Neural progenitor cell (in vitro differentiated cells): ENCODE measurements around the gene PEX26. TPM values are rescaled to one million over a fixed set of nuclear protein-coding genes. Genes with fewer than 3 reads are reported as not detected.
"Not testable (repeated sequence)": the region's sequence is repeated elsewhere in the genome, so short reads cannot be mapped to it uniquely, and the experiment has no call there.

Experiments
- DNase-seq: peaks from one replicate; pipeline ENCODE4 v3.0.0-alpha.2; 2016; ENCODE audit warnings: low spot score
- H2AFZ ChIP-seq: fragments of 200-600 bp; sonication (generic); replicated peaks from 2 replicates; pipeline ENCODE4 v1.6.1; 2016; ENCODE audit warnings: antibody characterized with exemption
- H3F3A ChIP-seq: fragments of 200-600 bp; sonication (generic); 2 replicates; pipeline ENCODE4 v1.6.1; 2016; ENCODE audit warnings: antibody characterized with exemption, low read depth
- H3K27ac ChIP-seq: fragments of 200-600 bp; sonication (generic); 2 replicates; pipeline ENCODE4 v1.5.1; 2016; ENCODE audit warnings: mild to moderate bottlenecking
- H3K27me3 ChIP-seq: fragments of 200-600 bp; sonication (generic); 2 replicates; pipeline ENCODE4 v1.6.1; 2016; ENCODE audit warnings: mild to moderate bottlenecking, moderate library complexity
- H3K36me3 ChIP-seq: fragments of 200-600 bp; sonication (generic); 2 replicates; pipeline ENCODE4 v1.5.1; 2016
- H3K4me1 ChIP-seq: fragments of 200-600 bp; sonication (generic); 2 replicates; pipeline ENCODE4 v1.6.1; 2016; ENCODE audit warnings: mixed run types
- H3K4me2 ChIP-seq: fragments of 200-600 bp; sonication (generic); 2 replicates; pipeline ENCODE4 v1.6.1; 2016
- H3K4me3 ChIP-seq: fragments of 200-600 bp; sonication (generic); 2 replicates; pipeline ENCODE4 v1.5.1; 2016
- H3K79me2 ChIP-seq: fragments of 200-600 bp; sonication (generic); 2 replicates; pipeline ENCODE4 v1.6.1; 2016; ENCODE audit warnings: low read depth
- H3K9ac ChIP-seq: fragments of 200-600 bp; sonication (generic); 2 replicates; pipeline ENCODE4 v1.6.1; 2016
- H3K9me3 ChIP-seq: fragments of 200-600 bp; sonication (generic); 2 replicates; pipeline ENCODE4 v1.5.1; 2016; ENCODE audit warnings: low read depth
- H4K20me1 ChIP-seq: fragments of 200-600 bp; sonication (generic); 2 replicates; pipeline ENCODE4 v1.6.1; 2016; ENCODE audit warnings: low read depth
- H3K27ac Mint-ChIP-seq: 3 replicates; pipeline ENCODE4 v1.8.0; 2021; ENCODE audit warnings: mixed read lengths
- H3K27me3 Mint-ChIP-seq: 2 replicates; pipeline ENCODE4 v1.8.0; 2022; ENCODE audit warnings: low read depth, mild to moderate bottlenecking, inconsistent platforms, moderate library complexity, mixed read lengths; ENCODE audit not compliant: insufficient read depth
- H3K36me3 Mint-ChIP-seq: 3 replicates; pipeline ENCODE4 v1.8.0; 2021; ENCODE audit warnings: mixed read lengths
- H3K4me1 Mint-ChIP-seq: 3 replicates; pipeline ENCODE4 v1.8.0; 2021; ENCODE audit warnings: mixed read lengths
- H3K4me3 Mint-ChIP-seq: 3 replicates; pipeline ENCODE4 v1.8.0; 2021; ENCODE audit warnings: mild to moderate bottlenecking, moderate library complexity, mixed read lengths
- H3K9me3 Mint-ChIP-seq: 3 replicates; pipeline ENCODE4 v1.8.0; 2020; ENCODE audit warnings: mixed read lengths
- EZH2 ChIP-seq: fragments of 200-600 bp; sonication (generic); IDR thresholded peaks from 2 replicates; pipeline ENCODE4 v1.6.1; 2017; ENCODE audit warnings: antibody characterized with exemption, mild to moderate bottlenecking, moderate library complexity
- EZH2phosphoT487 ChIP-seq: fragments of 200-600 bp; sonication (generic); IDR thresholded peaks from 2 replicates; pipeline ENCODE4 v1.6.1; 2017; ENCODE audit warnings: antibody characterized with exemption
- total RNA-seq: library from RNA; depleted of rRNA; stranded (reverse); fragments of >200 nt; gene quantifications from 2 replicates; pipeline ENCODE4 v1.2.3, GENCODE V29; 2015; ENCODE audit warnings: low replicate concordance
- TF ChIP-seq, protein P1 (sequence below): fragments of 200-600 bp; sonication (generic); IDR thresholded peaks from 2 replicates; pipeline ENCODE4 v1.5.1; 2017; ENCODE audit warnings: antibody characterized with exemption, mild to moderate bottlenecking

Gene PEX26
- total RNA-seq, 1 donor from 2014 or later, result 22.9 TPM

DNA sequence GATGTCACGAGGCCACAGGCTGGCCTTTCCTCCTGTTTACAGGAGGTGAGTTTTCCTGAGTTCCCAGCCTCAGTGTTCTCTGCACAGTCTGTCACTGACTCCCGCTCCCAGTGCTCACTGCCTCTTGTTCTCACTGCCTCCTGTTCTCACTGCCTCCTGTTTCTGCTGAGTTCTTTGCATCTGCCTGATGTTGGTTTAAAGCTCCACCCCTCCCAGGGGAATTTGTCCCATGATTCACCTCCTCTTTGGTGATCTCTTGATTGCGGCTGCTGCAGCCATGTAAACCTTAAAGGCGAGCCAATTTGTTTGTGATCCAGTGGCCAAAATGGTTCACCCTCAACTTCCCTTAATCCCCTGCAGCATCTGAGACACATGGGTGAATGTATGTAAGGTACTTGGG lies 26.8 kb downstream of the PEX26 start:
- no peak for DNase-seq
- H3K9ac ChIP-seq, result no peak overlapping the region
- H3F3A ChIP-seq, result no peaks in the 10 kb centered on the region
- Mint-ChIP-seq H3K36me3 (peaks cover 9% of the 10 kb centered on the region), H3K9me3 (peaks cover 6% of the 10 kb centered on the region), H3K27me3 (peaks cover under 1% of the 10 kb centered on the region), H3K4me3 (no peak overlapping the region), H3K4me1 (peaks cover 1% of the 10 kb centered on the region), H3K27ac (no peak overlapping the region)
- H3K4me2 ChIP-seq, result no peak overlapping the region
- H2AFZ ChIP-seq, result no peak overlapping the region
- TF ChIP-seq EZH2, result no peak
- TF ChIP-seq, protein P1, sequence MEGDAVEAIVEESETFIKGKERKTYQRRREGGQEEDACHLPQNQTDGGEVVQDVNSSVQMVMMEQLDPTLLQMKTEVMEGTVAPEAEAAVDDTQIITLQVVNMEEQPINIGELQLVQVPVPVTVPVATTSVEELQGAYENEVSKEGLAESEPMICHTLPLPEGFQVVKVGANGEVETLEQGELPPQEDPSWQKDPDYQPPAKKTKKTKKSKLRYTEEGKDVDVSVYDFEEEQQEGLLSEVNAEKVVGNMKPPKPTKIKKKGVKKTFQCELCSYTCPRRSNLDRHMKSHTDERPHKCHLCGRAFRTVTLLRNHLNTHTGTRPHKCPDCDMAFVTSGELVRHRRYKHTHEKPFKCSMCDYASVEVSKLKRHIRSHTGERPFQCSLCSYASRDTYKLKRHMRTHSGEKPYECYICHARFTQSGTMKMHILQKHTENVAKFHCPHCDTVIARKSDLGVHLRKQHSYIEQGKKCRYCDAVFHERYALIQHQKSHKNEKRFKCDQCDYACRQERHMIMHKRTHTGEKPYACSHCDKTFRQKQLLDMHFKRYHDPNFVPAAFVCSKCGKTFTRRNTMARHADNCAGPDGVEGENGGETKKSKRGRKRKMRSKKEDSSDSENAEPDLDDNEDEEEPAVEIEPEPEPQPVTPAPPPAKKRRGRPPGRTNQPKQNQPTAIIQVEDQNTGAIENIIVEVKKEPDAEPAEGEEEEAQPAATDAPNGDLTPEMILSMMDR, result no peak
- TF ChIP-seq EZH2phosphoT487, result no peak
- no peak overlapping the region for H3K27ac ChIP-seq
- H3K4me3 ChIP-seq, result no peak overlapping the region
- no peaks in the 10 kb centered on the region for H4K20me1 ChIP-seq
- H3K4me1 ChIP-seq, result no peaks in the 10 kb centered on the region
- H3K27me3 ChIP-seq, result peaks cover 16% of the 10 kb centered on the region
- H3K36me3 ChIP-seq, result no peaks in the 10 kb centered on the region
- no peaks in the 10 kb centered on the region for H3K79me2 ChIP-seq
- no peaks in the 10 kb centered on the region for H3K9me3 ChIP-seq

DNA sequence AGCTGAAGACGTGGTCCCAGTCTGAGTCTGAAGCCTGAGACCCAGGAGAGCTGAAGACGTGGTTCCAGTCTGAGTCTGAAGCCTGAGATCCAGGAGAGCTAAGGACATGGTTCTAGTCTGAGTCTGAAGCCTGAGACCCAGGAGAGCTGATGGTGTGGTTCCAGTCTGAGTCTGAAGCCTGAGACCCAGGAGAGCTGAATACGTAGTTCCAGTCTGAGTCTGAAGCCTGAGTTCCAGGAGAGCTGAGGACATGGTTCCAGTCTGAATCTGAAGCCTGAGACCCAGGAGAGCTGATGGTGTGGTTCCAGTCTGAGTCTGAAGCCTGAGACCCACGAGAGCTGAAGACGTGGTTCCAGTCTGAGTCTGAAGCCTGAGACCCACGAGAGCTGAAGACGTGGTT lies 28.2 kb downstream of the PEX26 start:
- H3K4me3 ChIP-seq, H2AFZ ChIP-seq, H3K4me1 Mint-ChIP-seq, H3K4me1 ChIP-seq, H3K9me3 ChIP-seq, H3F3A ChIP-seq, H3K4me2 ChIP-seq, H3K79me2 ChIP-seq, H3K36me3 Mint-ChIP-seq, H3K27ac Mint-ChIP-seq, H3K9ac ChIP-seq, H3K4me3 Mint-ChIP-seq, H4K20me1 ChIP-seq, H3K36me3 ChIP-seq, H3K27ac ChIP-seq, H3K27me3 Mint-ChIP-seq, DNase-seq, H3K9me3 Mint-ChIP-seq: not testable (repeated sequence)
- peaks cover 30% of the 10 kb centered on the region for H3K27me3 ChIP-seq

DNA sequence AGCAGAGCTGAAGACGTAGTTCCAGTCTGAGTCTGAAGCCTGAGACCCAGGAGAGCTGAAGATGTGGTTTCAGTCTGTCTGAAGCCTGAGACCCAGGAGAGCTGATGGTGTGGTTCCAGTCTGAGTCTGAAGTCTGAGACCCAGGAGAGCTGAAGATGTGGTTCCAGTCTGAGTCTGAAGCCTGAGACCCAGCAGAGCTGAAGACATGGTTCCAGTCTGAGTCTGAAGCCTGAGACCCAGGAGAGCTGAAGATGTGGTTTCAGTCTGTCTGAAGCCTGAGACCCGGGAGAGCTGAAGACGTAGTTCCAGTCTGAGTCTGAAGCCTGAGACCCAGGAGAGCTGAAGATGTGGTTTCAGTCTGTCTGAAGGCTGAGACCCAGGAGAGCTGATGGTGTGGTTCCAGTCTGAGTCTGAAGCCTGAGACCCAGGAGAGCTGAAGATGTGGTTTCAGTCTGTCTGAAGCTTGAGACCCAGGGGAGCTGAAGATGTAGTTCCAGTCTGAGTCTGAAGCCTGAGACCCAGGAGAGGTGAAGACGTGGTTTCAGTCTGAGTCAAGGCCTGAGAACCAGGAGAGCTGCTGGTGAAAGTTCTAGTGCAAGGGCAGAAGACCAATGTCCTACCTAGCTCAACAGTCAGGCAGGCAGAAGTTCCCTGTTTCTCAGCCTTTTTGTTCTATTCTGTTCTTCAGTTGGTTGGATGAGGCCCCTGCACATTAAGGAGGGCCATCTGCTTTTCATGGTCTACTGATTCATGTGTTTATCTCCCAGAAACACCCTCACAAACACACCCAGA lies 29.0 kb downstream of the PEX26 start:
- H3K36me3 ChIP-seq, H3F3A ChIP-seq, H3K36me3 Mint-ChIP-seq, H3K79me2 ChIP-seq, H3K4me1 Mint-ChIP-seq, H3K27ac ChIP-seq, H3K9me3 ChIP-seq, H3K4me3 Mint-ChIP-seq, H3K27ac Mint-ChIP-seq, H2AFZ ChIP-seq, DNase-seq, H3K4me1 ChIP-seq, H3K9me3 Mint-ChIP-seq, H3K9ac ChIP-seq, H3K4me2 ChIP-seq, H3K4me3 ChIP-seq, H4K20me1 ChIP-seq: not testable (repeated sequence)
- H3K27me3 Mint-ChIP-seq, result peaks cover 11% of the 10 kb centered on the region
- H3K27me3 ChIP-seq, result peaks cover 38% of the 10 kb centered on the region

DNA sequence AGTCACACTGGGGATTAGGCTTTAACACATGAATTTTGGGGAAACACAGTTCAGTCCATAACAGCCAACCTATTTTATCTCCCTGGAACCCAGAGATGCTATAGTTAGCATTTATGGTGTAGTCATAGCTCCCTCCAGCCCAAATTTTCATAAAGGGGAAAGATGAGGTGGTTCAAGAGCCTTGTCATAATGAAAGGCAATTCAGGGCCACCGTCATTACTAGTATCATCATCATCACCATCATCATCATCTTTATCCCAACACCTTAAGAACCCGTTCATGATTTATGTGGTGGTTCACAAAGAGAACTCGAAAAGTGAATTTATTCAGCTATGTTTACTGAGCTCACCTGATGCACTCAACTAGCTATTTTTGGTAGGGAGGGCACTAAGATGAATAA lies 30.4 kb downstream of the PEX26 start:
- no peak overlapping the region for H3K27ac Mint-ChIP-seq
- Histone ChIP-seq H3K27me3 (peaks cover 52% of the 10 kb centered on the region), H3K4me1 (peaks cover 9% of the 10 kb centered on the region), H3K9me3 (no peaks in the 10 kb centered on the region), H4K20me1 (peaks cover 9% of the 10 kb centered on the region), H3K4me2 (no peak overlapping the region), H3K4me3 (no peak overlapping the region), H3K79me2 (no peaks in the 10 kb centered on the region), H3K36me3 (no peaks in the 10 kb centered on the region), H3K27ac (no peak overlapping the region), H2AFZ (no peak overlapping the region), H3F3A (no peaks in the 10 kb centered on the region), H3K9ac (no peak overlapping the region)
- no peak for TF ChIP-seq EZH2
- no peak for TF ChIP-seq EZH2phosphoT487
- TF ChIP-seq, protein P1, result no peak
- peaks cover 6% of the 10 kb centered on the region for H3K9me3 Mint-ChIP-seq
- H3K4me3 Mint-ChIP-seq, result no peak overlapping the region
- peaks cover 9% of the 10 kb centered on the region for H3K36me3 Mint-ChIP-seq
- H3K27me3 Mint-ChIP-seq, result peaks cover 16% of the 10 kb centered on the region
- H3K4me1 Mint-ChIP-seq, result peaks cover 11% of the 10 kb centered on the region
- no peak for DNase-seq
